H1 (cell line): ENCODE results near the gene DACT1. TPM values are rescaled to one million over a fixed set of nuclear protein-coding genes. Genes with fewer than 3 reads are reported as not detected.

Experiments
- CTCF ChIA-PET: fragments of 300-600 bp; sonication (Branson Sonifier 250); formaldehyde crosslinking; loops from one replicate; lab custom pipeline; 2021; ENCODE audit not compliant: partially characterized antibody; lab: Charles Lee
- POLR2A ChIA-PET: fragments of 300-600 bp; sonication (Branson Sonifier 250); formaldehyde crosslinking; loops from one replicate; lab custom pipeline; 2021; ENCODE audit warnings: inconsistent platforms; ENCODE audit not compliant: partially characterized antibody; lab: Charles Lee
- DNase-seq, 2 experiments: peaks; one replicate each; pipeline versions ENCODE4 v3.0.0 to v3.0.0-alpha.2; 2010 to 2022; ENCODE audit warnings: low spot score in 2 of 2, low read depth in 1 of 2, mixed read lengths in 1 of 2
- FAIRE-seq: peaks from 2 replicates; lab custom pipeline; 2011; peaks lifted over from hg19 to GRCh38; lab: Jason Lieb, UNC
- H2AFZ ChIP-seq: 2 replicates; pipeline ENCODE4 v1.8.1; 2012; ENCODE audit warnings: low read length, inconsistent platforms
- H2AK5ac ChIP-seq: 2 replicates; pipeline ENCODE4 v1.6.1; 2013; ENCODE audit warnings: low read depth, low read length
- H2BK120ac ChIP-seq: replicated peaks from 2 replicates; pipeline ENCODE3; 2013; ENCODE audit warnings: low read depth, low read length, inconsistent platforms
- H2BK12ac ChIP-seq: 2 replicates; pipeline ENCODE4 v1.6.1; 2013; ENCODE audit warnings: low read depth, low read length
- H2BK15ac ChIP-seq: 2 replicates; pipeline ENCODE4 v1.6.1; 2013; ENCODE audit warnings: low read length
- H2BK20ac ChIP-seq: 2 replicates; pipeline ENCODE4 v1.6.1; 2013; ENCODE audit warnings: low read length
- H2BK5ac ChIP-seq: 2 replicates; pipeline ENCODE4 v1.6.1; 2013; ENCODE audit warnings: low read depth, low read length
- H3K14ac ChIP-seq: 2 replicates; pipeline ENCODE4 v1.6.1; 2013; ENCODE audit warnings: inconsistent platforms; ENCODE audit not compliant: insufficient read length
- H3K18ac ChIP-seq: 2 replicates; pipeline ENCODE4 v1.6.1; 2013; ENCODE audit warnings: low read length; ENCODE audit errors: extremely low read depth
- H3K23ac ChIP-seq: 2 replicates; pipeline ENCODE4 v1.6.1; 2013; ENCODE audit warnings: inconsistent platforms; ENCODE audit not compliant: insufficient read length
- H3K23me2 ChIP-seq: 2 replicates; pipeline ENCODE4 v1.6.1; 2013; ENCODE audit warnings: low read depth, low read length
- H3K27ac ChIP-seq: 2 replicates; pipeline ENCODE4 v1.6.1; 2011; ENCODE audit warnings: low read depth, low read length, inconsistent platforms
- H3K27me3 ChIP-seq, 4 experiments: replicated peaks in 1 of 4; 1 replicate in 1 of 4; 2 replicates in 3 of 4; pipeline versions ENCODE4 v1.6.1 to v1.8.1; 2011 to 2013; ENCODE audit warnings: low read length in 3 of 4, mild to moderate bottlenecking in 3 of 4, inconsistent platforms in 2 of 4, mixed read lengths in 2 of 4, moderate library complexity in 1 of 4; ENCODE audit not compliant: control insufficient read depth in 3 of 4, insufficient read depth in 3 of 4; ENCODE audit errors: extremely low read depth in 1 of 4
- H3K36me3 ChIP-seq, 4 experiments: 2 replicates each; pipeline versions ENCODE4 v1.6.1 to v1.8.1; 2011 to 2013; ENCODE audit warnings: mild to moderate bottlenecking in 4 of 4, low read length in 3 of 4, moderate library complexity in 2 of 4, control low read depth in 1 of 4, inconsistent platforms in 1 of 4; ENCODE audit not compliant: insufficient read depth in 4 of 4, control insufficient read depth in 2 of 4
- H3K4ac ChIP-seq: replicated peaks from 2 replicates; pipeline ENCODE3; 2013; ENCODE audit warnings: low read length, low read depth, mixed read lengths, inconsistent platforms; ENCODE audit not compliant: insufficient read length
- H3K4me1 ChIP-seq, 4 experiments: replicated peaks in 1 of 4; 1 replicate in 1 of 4; 2 replicates in 3 of 4; pipeline versions ENCODE4 v1.6.1 to v1.8.1; 2011 to 2013; ENCODE audit warnings: low read length in 3 of 4, inconsistent platforms in 2 of 4, mixed read lengths in 1 of 4; ENCODE audit not compliant: insufficient read depth in 4 of 4, control insufficient read depth in 3 of 4
- H3K4me2 ChIP-seq, 2 experiments: 2 replicates each; pipeline versions ENCODE4 v1.6.1 to v1.8.1; 2011 to 2013; ENCODE audit warnings: low read depth in 2 of 2, low read length in 2 of 2, control low read depth in 1 of 2, inconsistent platforms in 1 of 2, mild to moderate bottlenecking in 1 of 2; ENCODE audit not compliant: insufficient read depth in 1 of 2
- H3K4me3 ChIP-seq, 4 experiments: fragments of 200-600, 300-600 bp in 1 of 4; sonication (generic), shearing (Covaris generic), sonication (Bioruptor Twin) in 1 of 4; 2 replicates each; pipeline versions ENCODE4 v1.5.1 to v1.8.1; 2011 to 2016; ENCODE audit warnings: low read length in 4 of 4, low read depth in 3 of 4, control low read depth in 2 of 4, inconsistent platforms in 2 of 4, mild to moderate bottlenecking in 2 of 4, mixed read lengths in 1 of 4, moderate library complexity in 1 of 4; ENCODE audit not compliant: insufficient read depth in 2 of 4; ENCODE audit errors: extremely low read depth in 1 of 4
- H3K56ac ChIP-seq: replicated peaks from 2 replicates; pipeline ENCODE3; 2013; ENCODE audit warnings: low read depth, mild to moderate bottlenecking, mixed read lengths, low read length, inconsistent platforms; ENCODE audit not compliant: insufficient read length
- H3K79me1 ChIP-seq: 2 replicates; pipeline ENCODE4 v1.6.1; 2013; ENCODE audit warnings: low read depth, low read length, control low read depth
- H3K79me2 ChIP-seq, 2 experiments: 2 replicates each; pipeline versions ENCODE4 v1.6.1 to v1.8.1; 2012 to 2013; ENCODE audit warnings: low read length in 2 of 2, mild to moderate bottlenecking in 2 of 2, inconsistent platforms in 1 of 2; ENCODE audit not compliant: insufficient read depth in 2 of 2, control insufficient read depth in 1 of 2
- H3K9ac ChIP-seq, 4 experiments: replicated peaks in 1 of 4; 1 replicate in 1 of 4; 2 replicates in 3 of 4; pipeline versions ENCODE4 v1.6.1 to v1.8.1; 2011 to 2013; ENCODE audit warnings: low read depth in 3 of 4, low read length in 3 of 4, control low read depth in 2 of 4, mild to moderate bottlenecking in 2 of 4, moderate library complexity in 2 of 4, inconsistent platforms in 1 of 4; ENCODE audit errors: extremely low read depth in 1 of 4
- H3K9me3 ChIP-seq, 2 experiments: 2 replicates each; pipeline versions ENCODE4 v1.6.1 to v1.8.1; 2012 to 2013; ENCODE audit warnings: mild to moderate bottlenecking in 2 of 2, moderate library complexity in 2 of 2, control low read depth in 1 of 2, inconsistent platforms in 1 of 2, low read depth in 1 of 2, low read length in 1 of 2, mixed read lengths in 1 of 2; ENCODE audit not compliant: insufficient read depth in 2 of 2
- H4K20me1 ChIP-seq, 2 experiments: replicated peaks in 1 of 2; 2 replicates each; pipeline versions ENCODE3 to v1.8.1; 2011 to 2013; ENCODE audit warnings: inconsistent platforms in 2 of 2, low read length in 2 of 2, mild to moderate bottlenecking in 1 of 2; ENCODE audit not compliant: insufficient read depth in 2 of 2, control insufficient read depth in 1 of 2
- H4K5ac ChIP-seq: 2 replicates; pipeline ENCODE4 v1.6.1; 2013; ENCODE audit warnings: low read length, low read depth, mixed read lengths, inconsistent platforms; ENCODE audit not compliant: insufficient read length
- H4K8ac ChIP-seq: 2 replicates; pipeline ENCODE4 v1.8.0; 2013; ENCODE audit warnings: mild to moderate bottlenecking, moderate library complexity, low read length, inconsistent platforms; ENCODE audit not compliant: insufficient read depth; ENCODE audit errors: extremely low read depth
- H4K91ac ChIP-seq: replicated peaks from 2 replicates; pipeline ENCODE3; 2013; ENCODE audit warnings: low read length, mixed read lengths, inconsistent platforms; ENCODE audit not compliant: insufficient read length
- CTCF ChIP-seq, 3 experiments: IDR thresholded peaks; 1 replicate in 2 of 3; 2 replicates in 1 of 3; pipeline versions ENCODE4 v1.5.1 to v1.6.1; 2011; ENCODE audit warnings: low read length in 3 of 3, mild to moderate bottlenecking in 3 of 3, inconsistent platforms in 2 of 3, low read depth in 1 of 3, moderate library complexity in 1 of 3; ENCODE audit not compliant: insufficient read depth in 1 of 3; ENCODE audit errors: control extremely low read depth in 1 of 3
- HDAC2 ChIP-seq, 2 experiments: fragments of 300-600 bp in 1 of 2; sonication (generic) in 1 of 2; IDR thresholded peaks; 2 replicates each; pipeline ENCODE4 v1.6.1; 2011 to 2012; ENCODE audit warnings: low read depth in 2 of 2, low read length in 2 of 2, mild to moderate bottlenecking in 2 of 2, moderate library complexity in 2 of 2, borderline replicate concordance in 1 of 2, inconsistent platforms in 1 of 2
- JUND ChIP-seq: IDR thresholded peaks from 2 replicates; pipeline ENCODE4 v1.6.1; 2011; ENCODE audit warnings: mild to moderate bottlenecking, improper control_type of control experiment, low read length
- KDM4A ChIP-seq: IDR thresholded peaks from one replicate; pipeline ENCODE4 v1.7.1; 2012; ENCODE audit warnings: low read depth, mild to moderate bottlenecking, moderate library complexity, low read length, inconsistent platforms; ENCODE audit not compliant: severe bottlenecking
- RAD21 ChIP-seq, 2 experiments: IDR thresholded peaks in 1 of 2; conservative IDR thresholded peaks in 1 of 2; 2 replicates each; pipeline ENCODE4 v1.6.1; 2011; ENCODE audit warnings: low read depth in 2 of 2, low read length in 2 of 2, improper control_type of control experiment in 1 of 2, inconsistent platforms in 1 of 2, mild to moderate bottlenecking in 1 of 2, moderate library complexity in 1 of 2
- RBBP5 ChIP-seq: IDR thresholded peaks from 2 replicates; pipeline ENCODE4 v1.7.1; 2012; ENCODE audit warnings: low read depth, mild to moderate bottlenecking, inconsistent platforms, low read length, moderate library complexity, borderline replicate concordance
- SAP30 ChIP-seq: fragments of 300-600 bp; sonication (generic); IDR thresholded peaks from 2 replicates; pipeline ENCODE4 v1.7.1; 2012; ENCODE audit warnings: low read length, moderate library complexity, mild to moderate bottlenecking, inconsistent platforms; ENCODE audit not compliant: insufficient read depth, insufficient replicate concordance
- ZNF274 ChIP-seq: IDR thresholded peaks from 2 replicates; pipeline ENCODE4 v1.7.0; 2012; ENCODE audit warnings: low read length, borderline replicate concordance; ENCODE audit errors: extremely low read depth
- WGBS, 2 experiments: shearing (Covaris generic) in 1 of 2; methylation state at CpG; one replicate each; pipeline versions ENCODE4 v1.1.6 to v1.1.7; 2013 to 2015; ENCODE audit warnings: low lambda C conversion rate in 2 of 2, mixed read lengths in 2 of 2, inconsistent platforms in 1 of 2, low coverage in 1 of 2, missing lambda C conversion rate in 1 of 2; ENCODE audit not compliant: insufficient replicate concordance in 2 of 2, insufficient coverage in 1 of 2, insufficient read length in 1 of 2; ENCODE audit errors: extremely low coverage in 1 of 2, missing lambda C conversion rate in 1 of 2; 5-methylcytosine and 5-hydroxymethylcytosine counted together
- polyA plus RNA-seq, 7 experiments: library from polyadenylated mRNA; depleted of rRNA in 3 of 7; stranded (reverse) in 5 of 7; unstranded in 2 of 7; fragments of >200 nt in 5 of 7; fragments of 200-250 nt in 2 of 7; gene quantifications; 1 replicate in 5 of 7; 2 replicates in 1 of 7; 4 replicates in 1 of 7; pipeline versions ENCODE4 v1.2.1 to v1.2.3, GENCODE V29; 2011 to 2013; ENCODE audit warnings: missing spikeins in 2 of 7, mixed read lengths in 2 of 7
- total RNA-seq: library from RNA; stranded (reverse); fragmentation: NEBNext Ultra II Directional; extraction: Animal tissue kit (Norgen Biotek cat#: 25700); gene quantifications from 2 replicates; pipeline ENCODE4 v1.2.1, GENCODE V29; 2021

Gene DACT1
- total and polyA plus RNA-seq, 2 of the 8 experiments (the other 6 are each of a cell fraction or from before 2014, with no cell fraction given) = 3.2 to 29.8 TPM

DNA sequence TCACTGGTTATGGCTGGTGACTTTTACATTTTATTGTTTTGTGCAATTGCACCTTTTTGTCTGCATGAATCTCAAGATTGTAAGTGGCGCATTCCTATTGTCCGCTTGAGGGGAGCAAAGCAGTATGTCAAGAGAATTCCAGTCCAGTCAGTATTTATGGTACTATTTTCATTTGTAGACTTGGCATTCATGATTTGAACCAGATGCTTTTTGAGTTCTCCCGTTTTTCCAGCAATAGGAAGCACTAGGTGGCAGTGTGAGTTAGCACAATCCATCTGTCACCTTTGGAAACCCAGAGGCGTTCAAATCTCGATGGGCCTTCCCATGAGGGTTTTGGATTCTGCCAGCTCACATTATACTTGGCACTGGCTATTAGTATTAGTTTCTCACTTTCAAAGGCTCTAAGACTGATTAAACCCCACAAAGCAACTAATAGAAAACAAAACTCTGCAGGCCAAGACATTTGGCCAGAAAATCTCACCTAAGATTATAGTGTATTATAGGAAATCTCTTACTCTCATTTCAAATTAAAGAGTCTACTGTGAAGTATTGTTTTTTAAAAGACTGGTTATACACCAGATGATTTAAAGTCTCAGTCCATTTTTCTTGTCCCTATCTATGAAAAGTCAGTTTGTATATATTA is 2.2 kb downstream of the DACT1 start:
- Histone ChIP-seq H3K4me2 (peak overlapping the region in 1 of 2 experiments; percentile 89; a peak in 1 of 4 replicates), H2BK120ac (no peak overlapping the region), H3K14ac (no peak overlapping the region), H2AK5ac (no peak overlapping the region), H4K91ac (no peak overlapping the region), H3K4me1 (peaks cover 0 to 14% (median 4%) of the 10 kb centered on the region in 4 experiments; a peak in 6 of 7 replicates), H2BK12ac (no peak overlapping the region), H3K4ac (no peak overlapping the region), H3K23me2 (peaks cover 13% of the 10 kb centered on the region), H3K36me3 (no peaks in the 10 kb centered on the region; a peak in 1 of 8 replicates), H2BK5ac (no peak overlapping the region), H3K23ac (no peak overlapping the region), H4K20me1 (peaks cover 0 to 1% of the 10 kb centered on the region in 2 experiments), H3K9ac (no peak overlapping the region), H3K9me3 (no peaks in the 10 kb centered on the region), H3K18ac (no peak overlapping the region), H3K27me3 (peaks cover 7 to 35% (median 22%) of the 10 kb centered on the region in 4 experiments; a peak in 6 of 7 replicates), H2BK15ac (no peak overlapping the region), H2BK20ac (no peak overlapping the region), H4K8ac (no peak overlapping the region), H3K4me3 (peak overlapping the region in 1 of 4 experiments; percentile 73; a peak in 1 of 8 replicates), H3K56ac (no peak overlapping the region), H3K27ac (no peak overlapping the region), H3K79me1 (no peaks in the 10 kb centered on the region; the same call in 1 of the 2 replicates), H2AFZ (no peak overlapping the region), H4K5ac (no peak overlapping the region), H3K79me2 (no peaks in the 10 kb centered on the region)
- WGBS, 2 experiments = 33% methylated on average over 5 of the region's 5 CpGs; no CpG with 5 or more reads in 1 of the 2 experiments
- ChIA-PET POLR2A (no interaction called here), CTCF (interaction anchor here (0.6 to 10.3 kb wide), 26 partner anchors 11 to 481 kb away, joined by 3 to 84 read pairs (median 4); no protein-coding TSS in a partner anchor)
- peak; percentile 84 for FAIRE-seq
- no peak for DNase-seq
- TF ChIP-seq CTCF (IDR thresholded peaks at IDR 0.05; ENCODE audit: control extremely low read depth in 1 of 3, insufficient read depth in 1 of 3, low read depth in 1 of 3, low read length in 3 of 3) (peak in 2 of 3 experiments; percentile 70 to 81; a peak in 3 of 4 replicates), SAP30 (no peak), KDM4A (no peak), HDAC2 (IDR thresholded peaks at IDR 0.05; ENCODE audit: borderline replicate concordance in 1 of 2, low read depth in 2 of 2, low read length in 2 of 2) (no peak), RAD21 (IDR thresholded peaks at IDR 0.05 in 1 of 2, conservative IDR thresholded peaks at IDR 0.05 in 1 of 2; ENCODE audit: low read depth in 2 of 2, low read length in 2 of 2) (peak; percentile 92), RBBP5 (no peak), ZNF274 (no peak), JUND (no peak)
